MM.1S (cell line): ENCODE results near the gene UNC119.

Experiments used
- DNase-seq: peaks from one replicate; pipeline ENCODE4 v3.0.0-alpha.2; 2015
- H2AFZ ChIP-seq: fragments of 300-600 bp; sonication (generic); 2 replicates; pipeline ENCODE4 v1.6.0; 2016; ENCODE audit warnings: antibody characterized with exemption, low read length
- H3F3A ChIP-seq: fragments of 300-600 bp; sonication (generic); 2 replicates; pipeline ENCODE4 v1.6.1; 2016; ENCODE audit warnings: mild to moderate bottlenecking, antibody characterized with exemption, low read length, moderate library complexity, mixed read lengths; ENCODE audit not compliant: insufficient read depth
- H3K27ac ChIP-seq: fragments of 300-600 bp; sonication (generic); 2 replicates; pipeline ENCODE4 v1.5.1; 2016; ENCODE audit warnings: mild to moderate bottlenecking, low read length
- H3K27me3 ChIP-seq: fragments of 300-600 bp; sonication (generic); replicated peaks from 2 replicates; pipeline ENCODE4 v1.6.0; 2016; ENCODE audit warnings: low read length; ENCODE audit not compliant: insufficient read depth
- H3K36me3 ChIP-seq: fragments of 300-600 bp; sonication (generic); replicated peaks from 2 replicates; pipeline ENCODE4 v1.6.1; 2016; ENCODE audit warnings: mild to moderate bottlenecking, low read length, mixed read lengths; ENCODE audit not compliant: insufficient read depth
- H3K4me1 ChIP-seq: fragments of 300-600 bp; sonication (generic); 2 replicates; pipeline ENCODE4 v1.6.1; 2016; ENCODE audit warnings: low read length, mixed read lengths
- H3K4me2 ChIP-seq: fragments of 300-600 bp; sonication (generic); 2 replicates; pipeline ENCODE4 v1.6.0; 2016; ENCODE audit warnings: low read depth, low read length
- H3K4me3 ChIP-seq: fragments of 300-600 bp; sonication (generic); 2 replicates; pipeline ENCODE4 v1.5.1; 2016; ENCODE audit warnings: low read length, mixed read lengths
- H3K79me2 ChIP-seq: fragments of 300-600 bp; sonication (generic); 2 replicates; pipeline ENCODE4 v1.6.1; 2016; ENCODE audit warnings: mixed run types, low read length, mixed read lengths
- H3K9ac ChIP-seq: fragments of 300-600 bp; sonication (generic); 2 replicates; pipeline ENCODE4 v1.6.1; 2016; ENCODE audit warnings: low read length, mixed read lengths
- H3K9me2 ChIP-seq: fragments of 300-600 bp; sonication (generic); replicated peaks from 2 replicates; pipeline ENCODE4 v1.6.1; 2016; ENCODE audit warnings: mild to moderate bottlenecking, low read length, mixed read lengths; ENCODE audit not compliant: insufficient read depth
- H3K9me3 ChIP-seq: fragments of 300-600 bp; sonication (generic); replicated peaks from 2 replicates; pipeline ENCODE4 v1.6.1; 2016; ENCODE audit warnings: mild to moderate bottlenecking, low read length, mixed read lengths; ENCODE audit not compliant: insufficient read depth
- H4K20me1 ChIP-seq: fragments of 300-600 bp; sonication (generic); 2 replicates; pipeline ENCODE4 v1.6.1; 2016; ENCODE audit warnings: mild to moderate bottlenecking, low read length, moderate library complexity, mixed read lengths; ENCODE audit not compliant: insufficient read depth
- EZH2 ChIP-seq: fragments of 300-600 bp; sonication (generic); optimal IDR thresholded peaks from 2 replicates; pipeline ENCODE3; 2017; ENCODE audit warnings: low read depth, mild to moderate bottlenecking, antibody characterized with exemption, low read length, mixed read lengths
- EZH2phosphoT487 ChIP-seq: fragments of 300-600 bp; sonication (generic); IDR thresholded peaks from 2 replicates; pipeline ENCODE4 v1.6.1; 2018; ENCODE audit warnings: antibody characterized with exemption, low read length
- TF ChIP-seq, protein P1 (sequence below): fragments of 300-600 bp; sonication (generic); IDR thresholded peaks from 2 replicates; pipeline ENCODE4 v1.5.1; 2016; ENCODE audit warnings: antibody characterized with exemption, low read length, mixed read lengths

The UNC119 gene

DNA sequence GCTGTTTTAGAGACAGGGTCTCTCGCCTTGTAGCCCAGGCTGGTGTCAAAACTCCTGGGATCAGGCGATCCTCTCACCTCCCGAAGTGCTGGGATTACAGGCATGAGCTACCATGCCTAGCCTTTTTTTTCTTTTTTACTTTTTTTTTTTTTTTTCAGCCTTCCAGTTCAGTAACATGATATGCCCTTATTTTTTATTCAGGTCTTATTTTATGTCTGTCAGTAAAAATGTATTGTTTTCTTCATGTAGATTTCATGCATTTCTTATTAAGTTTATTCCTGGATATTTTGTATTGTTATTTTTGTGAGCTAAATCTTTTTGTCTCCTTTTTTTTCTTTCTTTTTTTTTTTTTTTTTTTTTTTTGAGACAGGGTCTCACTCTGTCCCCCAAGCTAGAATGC is 49.0 kb downstream of the UNC119 start:
- Histone ChIP-seq H3K4me2 (no peak overlapping the region), H3K9me2 (no peaks in the 10 kb centered on the region), H3K9ac (no peak overlapping the region), H3K27me3 (peaks cover 90% of the 10 kb centered on the region), H3K36me3 (no peaks in the 10 kb centered on the region), H3K4me1 (no peaks in the 10 kb centered on the region), H3K9me3 (no peaks in the 10 kb centered on the region), H3F3A (no peaks in the 10 kb centered on the region), H3K79me2 (no peaks in the 10 kb centered on the region), H3K4me3 (no peak overlapping the region), H3K27ac (no peak overlapping the region), H4K20me1 (no peaks in the 10 kb centered on the region), H2AFZ (no peak overlapping the region)
- no peak for DNase-seq
- no peak for TF ChIP-seq EZH2phosphoT487
- no peak for TF ChIP-seq EZH2
- TF ChIP-seq, protein P1, sequence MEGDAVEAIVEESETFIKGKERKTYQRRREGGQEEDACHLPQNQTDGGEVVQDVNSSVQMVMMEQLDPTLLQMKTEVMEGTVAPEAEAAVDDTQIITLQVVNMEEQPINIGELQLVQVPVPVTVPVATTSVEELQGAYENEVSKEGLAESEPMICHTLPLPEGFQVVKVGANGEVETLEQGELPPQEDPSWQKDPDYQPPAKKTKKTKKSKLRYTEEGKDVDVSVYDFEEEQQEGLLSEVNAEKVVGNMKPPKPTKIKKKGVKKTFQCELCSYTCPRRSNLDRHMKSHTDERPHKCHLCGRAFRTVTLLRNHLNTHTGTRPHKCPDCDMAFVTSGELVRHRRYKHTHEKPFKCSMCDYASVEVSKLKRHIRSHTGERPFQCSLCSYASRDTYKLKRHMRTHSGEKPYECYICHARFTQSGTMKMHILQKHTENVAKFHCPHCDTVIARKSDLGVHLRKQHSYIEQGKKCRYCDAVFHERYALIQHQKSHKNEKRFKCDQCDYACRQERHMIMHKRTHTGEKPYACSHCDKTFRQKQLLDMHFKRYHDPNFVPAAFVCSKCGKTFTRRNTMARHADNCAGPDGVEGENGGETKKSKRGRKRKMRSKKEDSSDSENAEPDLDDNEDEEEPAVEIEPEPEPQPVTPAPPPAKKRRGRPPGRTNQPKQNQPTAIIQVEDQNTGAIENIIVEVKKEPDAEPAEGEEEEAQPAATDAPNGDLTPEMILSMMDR: no peak

DNA sequence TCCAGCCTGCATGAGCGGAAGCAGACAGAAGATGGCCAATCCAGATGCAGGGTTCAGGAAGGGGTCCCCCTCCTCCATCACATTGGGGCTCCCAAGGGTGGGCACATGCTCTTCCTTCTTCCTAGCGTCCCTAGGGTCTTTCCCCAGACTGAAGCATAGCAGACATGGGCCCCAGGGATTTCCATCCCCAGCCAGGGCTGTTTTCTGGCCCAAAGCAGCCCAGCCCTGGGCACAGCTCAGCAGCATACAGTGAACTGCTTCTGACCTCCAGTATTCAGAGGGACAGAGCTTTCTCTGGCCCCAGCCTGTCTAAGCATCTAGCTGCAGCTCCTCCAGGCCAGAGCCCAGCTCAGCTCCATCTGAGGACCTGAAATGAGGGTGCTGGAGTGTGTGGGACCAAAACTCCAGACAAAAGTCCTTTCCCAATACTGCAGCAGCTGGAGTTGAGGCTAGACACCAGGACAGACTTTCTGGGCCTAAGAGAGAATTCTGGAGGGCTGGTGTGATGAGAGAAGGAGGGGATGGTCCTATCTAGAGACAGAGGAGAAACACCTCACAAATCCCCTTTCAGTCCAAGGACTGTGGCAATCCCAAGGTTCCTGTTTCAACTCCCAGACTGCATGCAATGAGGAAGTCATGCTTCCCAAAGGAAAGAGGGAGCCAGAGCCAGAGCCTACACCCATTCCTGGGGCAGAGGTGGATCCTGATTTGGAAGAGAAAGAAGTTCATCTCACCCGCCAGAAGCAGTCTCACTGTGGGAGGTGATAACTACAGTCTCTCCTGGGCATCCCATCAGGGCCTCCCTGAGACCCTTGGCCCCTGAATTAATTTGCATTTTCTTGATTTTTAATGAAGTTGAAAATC is 50.8 kb downstream of the UNC119 start:
- no peak overlapping the region for H3K4me2 ChIP-seq
- H3K4me3 ChIP-seq: no peak overlapping the region
- no peaks in the 10 kb centered on the region for H3F3A ChIP-seq
- H3K79me2 ChIP-seq: no peaks in the 10 kb centered on the region
- no peak for TF ChIP-seq EZH2
- TF ChIP-seq, protein P1: no peak
- TF ChIP-seq EZH2phosphoT487: no peak
- no peaks in the 10 kb centered on the region for H3K36me3 ChIP-seq
- H3K9me2 ChIP-seq: no peaks in the 10 kb centered on the region
- no peaks in the 10 kb centered on the region for H3K9me3 ChIP-seq
- no peaks in the 10 kb centered on the region for H3K4me1 ChIP-seq
- no peak overlapping the region for H3K9ac ChIP-seq
- no peaks in the 10 kb centered on the region for H4K20me1 ChIP-seq
- H2AFZ ChIP-seq: no peak overlapping the region
- H3K27ac ChIP-seq: no peak overlapping the region
- peaks cover 89% of the 10 kb centered on the region for H3K27me3 ChIP-seq
- no peak for DNase-seq

GRCh38 chr17:28500712-28501379 is 51.6 kb downstream of the UNC119 start:
- TF ChIP-seq EZH2phosphoT487: no peak
- H3K9me3 ChIP-seq: no peaks in the 10 kb centered on the region
- no peak overlapping the region for H2AFZ ChIP-seq
- no peaks in the 10 kb centered on the region for H3K9me2 ChIP-seq
- H3F3A ChIP-seq: no peaks in the 10 kb centered on the region
- H3K79me2 ChIP-seq: no peaks in the 10 kb centered on the region
- DNase-seq: no peak
- H3K36me3 ChIP-seq: no peaks in the 10 kb centered on the region
- H3K4me1 ChIP-seq: no peaks in the 10 kb centered on the region
- no peak overlapping the region for H3K4me2 ChIP-seq
- H3K27me3 ChIP-seq: peaks cover 89% of the 10 kb centered on the region
- H3K4me3 ChIP-seq: no peak overlapping the region
- H3K9ac ChIP-seq: no peak overlapping the region
- no peaks in the 10 kb centered on the region for H4K20me1 ChIP-seq
- no peak overlapping the region for H3K27ac ChIP-seq
